NCI-H187 (cell line): ENCODE data around the gene NFS1.
"Not testable (repeated sequence)": the region's sequence is repeated elsewhere in the genome, so short reads cannot be mapped to it uniquely, and the experiment has no call there.

Source experiments
- DNase-seq, 2 experiments: peaks; one replicate each; lab custom pipeline; 2025; lab: John Stamatoyannopoulos, UW

The NFS1 gene

DNA sequence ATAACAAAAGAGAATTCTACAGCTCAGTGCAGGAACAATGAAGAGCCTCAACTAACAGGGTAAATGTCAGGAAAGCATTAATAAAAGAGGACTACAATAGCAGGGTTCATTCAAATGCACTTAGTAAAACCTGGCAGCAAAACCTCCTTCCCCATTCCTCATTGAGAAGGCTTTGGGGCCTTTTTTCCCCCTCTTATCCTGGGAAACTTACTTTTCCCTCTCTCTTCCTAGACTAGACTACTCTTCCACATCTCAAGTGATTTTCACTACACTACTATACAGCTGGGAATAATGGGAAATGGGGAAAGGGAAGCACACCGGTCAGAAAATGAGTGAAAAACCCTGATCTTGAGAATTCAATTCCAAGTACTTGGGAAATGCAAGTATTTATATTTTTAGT is 10.1 kb upstream of the NFS1 start:
- DNase-seq = no peak

DNA sequence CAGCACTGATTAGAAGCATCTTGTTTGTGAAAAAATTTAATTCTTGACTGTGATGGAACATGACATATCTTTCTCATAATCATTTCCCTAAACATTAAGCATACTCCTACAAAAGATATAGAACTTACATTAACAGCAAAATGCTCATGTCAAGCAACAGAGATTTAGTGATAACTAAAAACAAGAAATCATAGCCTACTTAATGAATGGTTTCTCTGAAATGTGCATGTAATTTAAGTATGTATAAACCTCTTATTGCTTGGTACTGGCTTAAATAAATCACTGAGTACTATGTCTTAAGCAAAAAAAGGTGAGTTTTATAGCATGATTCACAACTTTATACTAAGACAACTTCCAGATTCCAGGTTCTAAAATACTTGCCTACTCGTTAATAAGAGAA is 9.3 kb upstream of the NFS1 start:
- DNase-seq = no peak

GRCh38 chr20:35706591-35707529 is 7.7 kb upstream of the NFS1 start:
- not testable (repeated sequence) for DNase-seq

GRCh38 chr20:35705894-35706293 is 6.7 kb upstream of the NFS1 start:
- not testable (repeated sequence) for DNase-seq

GRCh38 chr20:35704514-35705261 is 5.5 kb upstream of the NFS1 start:
- no peak for DNase-seq

GRCh38 chr20:35702824-35703695 is 3.9 kb upstream of the NFS1 start:
- DNase-seq = no peak

- no peak for DNase-seq
These were observed 3.1 kb upstream of the NFS1 start for GRCh38 chr20:35702051-35702823.

GRCh38 chr20:35700625-35701148 is 1.5 kb upstream of the NFS1 start:
- no peak for DNase-seq

- no peak for DNase-seq
These were observed 939 bp upstream of the NFS1 start for GRCh38 chr20:35699957-35700624.

DNA sequence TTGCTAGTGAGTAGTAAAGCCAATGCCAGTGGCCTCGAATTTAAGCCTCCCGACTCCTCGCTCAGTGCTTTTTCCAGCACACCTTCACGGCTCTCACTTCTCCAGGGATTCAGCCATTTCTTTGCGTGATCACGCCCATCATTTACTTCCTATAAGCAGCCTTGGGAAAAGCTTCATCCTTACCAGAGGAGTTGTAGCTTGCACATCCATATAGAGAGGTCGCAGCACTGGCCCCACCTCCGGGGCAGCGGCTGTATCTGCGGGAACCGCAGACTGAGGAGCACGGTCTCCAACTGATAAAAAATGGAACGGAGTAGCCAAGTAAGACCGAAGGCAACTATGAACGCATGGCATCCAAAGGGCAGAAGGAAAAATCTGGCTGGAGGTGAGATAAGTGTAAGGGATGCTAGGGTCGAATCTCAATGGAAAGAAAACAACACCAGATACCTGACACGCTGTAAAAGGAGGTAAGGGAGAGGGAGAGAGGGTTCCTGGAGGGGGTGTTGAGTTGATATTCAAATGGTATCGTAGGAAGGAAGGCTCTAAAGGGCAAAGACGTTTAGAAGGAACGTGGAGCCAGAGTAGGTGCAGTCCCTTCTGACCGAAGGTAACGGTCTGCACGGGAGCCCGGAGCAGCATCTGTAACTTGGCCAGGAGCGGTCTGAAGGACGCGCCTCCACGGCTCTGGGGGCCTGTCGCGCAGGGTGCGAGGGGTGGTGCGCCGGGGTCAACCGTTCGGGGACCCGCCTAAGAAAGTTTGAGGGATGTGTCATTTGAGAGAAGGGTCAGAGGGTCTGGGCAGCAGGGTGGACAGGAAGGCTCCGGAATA is 640 bp downstream of the NFS1 start:
- DNase-seq = no peak

DNA sequence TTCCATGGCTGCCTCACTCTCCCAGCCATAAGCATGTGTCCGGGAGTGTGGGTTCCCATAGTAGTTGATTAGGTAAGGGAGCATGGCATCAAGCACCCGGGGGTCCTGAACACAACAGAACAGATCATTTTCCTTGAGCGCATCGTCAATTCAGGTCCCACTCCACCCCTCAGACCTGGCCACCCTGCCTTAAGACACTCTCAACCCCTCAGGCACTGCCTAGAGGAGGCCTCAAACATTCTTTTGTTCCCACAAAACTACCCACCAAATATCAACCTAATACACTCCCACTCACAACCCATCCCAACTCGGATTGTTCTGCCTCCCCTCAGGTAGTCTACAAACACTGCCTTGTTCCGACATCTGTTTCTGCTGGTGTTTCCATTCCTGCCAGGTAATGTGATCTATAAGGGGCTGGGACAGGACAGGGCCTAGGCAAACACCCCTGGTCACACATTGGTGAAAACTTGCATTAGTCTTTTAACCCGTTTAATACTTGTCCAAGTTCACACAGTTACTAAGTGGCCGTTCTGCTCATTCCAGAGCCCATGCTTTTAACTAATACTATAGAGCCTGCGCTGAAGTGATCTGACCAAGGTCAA is 1.4 kb downstream of the NFS1 start:
- DNase-seq = no peak

DNA sequence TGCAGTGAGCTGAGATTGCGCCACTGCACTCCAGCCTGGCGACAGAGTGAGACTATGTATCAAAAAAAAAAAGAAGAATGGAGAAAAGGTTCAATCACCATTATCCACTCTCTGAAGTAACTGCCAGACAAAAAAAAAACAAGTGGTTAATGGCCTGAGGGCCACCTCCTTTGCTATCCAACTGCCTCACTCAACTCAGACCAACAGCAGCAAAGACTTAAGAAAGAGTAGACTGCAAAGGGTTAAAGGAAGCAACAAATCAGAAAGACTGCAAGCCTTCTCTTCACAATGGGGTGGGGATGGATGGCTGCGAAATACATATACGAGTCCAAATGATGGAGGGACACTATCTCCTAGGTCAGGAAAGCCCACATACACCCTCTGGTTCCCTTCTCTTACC is 3.2 kb downstream of the NFS1 start:
- DNase-seq = no peak

DNA sequence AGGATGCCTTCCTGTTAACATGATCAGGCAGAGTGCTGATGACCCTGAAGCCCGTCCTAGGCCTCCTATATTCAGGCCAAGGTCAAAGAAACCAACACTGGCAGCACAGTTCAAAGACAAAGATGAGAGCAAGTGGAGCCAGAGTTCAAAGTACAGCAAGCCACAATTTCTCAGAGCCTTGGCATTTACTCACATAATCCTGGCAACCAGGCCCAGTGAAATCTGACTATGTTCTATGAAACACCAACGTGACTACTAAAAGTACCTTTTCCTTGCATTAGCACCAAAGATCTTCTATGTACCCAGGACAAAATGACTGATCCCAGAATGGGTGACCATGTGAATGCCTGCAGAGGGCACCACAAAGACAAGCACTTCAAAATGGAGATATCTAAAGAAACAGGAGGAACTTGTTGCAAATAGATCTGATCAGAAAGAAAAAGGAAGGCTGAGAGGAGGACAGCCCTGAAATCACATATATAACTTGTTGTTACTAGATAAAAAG is 3.9 kb downstream of the NFS1 start:
- DNase-seq = no peak

GRCh38 chr20:35690265-35690664 is 8.9 kb downstream of the NFS1 start:
- DNase-seq = no peak

- DNase-seq = not testable (repeated sequence)
These were observed 12.3 kb downstream of the NFS1 start for GRCh38 chr20:35686872-35687271.

DNA sequence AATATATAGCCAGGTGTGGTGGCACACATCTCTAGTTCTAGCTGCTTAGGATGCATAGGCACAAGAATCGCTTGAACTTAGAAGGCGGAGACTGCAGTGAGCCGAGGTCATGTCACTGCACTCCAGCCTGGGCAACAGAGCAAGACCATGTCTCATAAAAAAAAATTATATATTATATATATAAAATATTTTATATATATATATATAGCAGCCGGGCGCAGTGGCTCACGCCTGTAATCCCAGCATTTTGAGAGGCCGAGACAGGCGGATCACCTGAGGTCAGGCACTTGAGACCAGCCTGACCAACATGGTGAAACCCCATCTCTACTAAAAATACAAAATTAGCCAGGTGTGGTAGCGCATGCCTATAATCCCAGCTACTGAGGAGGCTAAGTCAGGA is 13.8 kb downstream of the NFS1 start:
- not testable (repeated sequence) for DNase-seq

- no peak for DNase-seq
These were observed 17.2 kb downstream of the NFS1 start for GRCh38 chr20:35681960-35682359.

DNA sequence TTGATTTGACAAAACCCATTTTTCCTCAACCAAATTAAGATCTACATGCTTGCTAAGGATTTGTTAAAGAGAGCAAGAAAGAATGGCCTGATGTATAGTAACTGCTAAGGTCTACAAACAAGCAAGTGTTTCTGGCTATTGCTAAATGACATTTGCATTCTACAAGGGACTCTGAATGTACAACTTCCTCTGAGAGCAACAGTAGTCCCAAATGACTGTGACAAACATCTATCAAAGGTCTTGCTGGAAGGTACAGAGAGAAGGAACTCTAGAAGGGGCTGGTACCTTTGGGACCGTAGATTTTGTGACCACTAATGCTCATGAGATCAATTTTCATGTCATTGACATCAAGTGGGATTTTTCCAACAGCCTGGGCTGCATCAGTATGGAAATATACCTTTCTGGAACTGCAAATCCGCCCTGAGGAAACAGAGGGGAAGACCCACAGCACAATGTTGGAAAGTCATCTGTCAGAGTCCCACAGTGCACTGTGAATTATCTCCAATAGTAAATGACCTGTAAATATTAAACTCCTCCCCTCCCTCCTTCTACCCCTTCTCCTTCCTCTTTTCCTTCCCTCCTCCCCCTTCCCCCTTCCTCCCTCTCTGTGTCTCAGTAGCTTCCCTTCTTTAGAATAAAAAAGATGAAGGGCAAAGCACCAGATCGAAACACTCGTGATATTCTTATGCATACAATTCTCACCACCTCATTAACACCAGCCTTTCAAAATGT is 18.5 kb downstream of the NFS1 start:
- no peak for DNase-seq
